Esophagus squamous epithelium (tissue), 5 donors: ENCODE results near the gene CLCF1. TPM values are rescaled to one million over a fixed set of nuclear protein-coding genes. Genes with fewer than 3 reads are reported as not detected.
A peak's percentile ranks its signal among the peaks of the same experiment; 100 is the strongest.

Experiments used
- DNase-seq: peaks from one replicate; lab custom pipeline; 2025; lab: John Stamatoyannopoulos, UW
- H3K27ac ChIP-seq, 4 donors: fragments of 200-600 bp; sonication (generic); one replicate each; pipeline ENCODE4 v1.5.1; 2016 to 2019; ENCODE audit warnings: mild to moderate bottlenecking in 1 of 4
- H3K27me3 ChIP-seq, 4 donors: fragments of 200-600 bp; sonication (generic); 1 replicate in 3 of 4; 2 replicates in 1 of 4; pipeline versions ENCODE4 v1.5.1 to v1.6.0; 2017 to 2021; ENCODE audit warnings: antibody characterized with exemption in 1 of 4
- H3K36me3 ChIP-seq, 3 donors: fragments of 200-600 bp; sonication (generic); one replicate each; pipeline ENCODE4 v1.5.1; 2016 to 2019
- H3K4me1 ChIP-seq, 3 donors: fragments of 200-600 bp; sonication (generic); one replicate each; pipeline ENCODE4 v1.5.1; 2017 to 2019
- H3K4me3 ChIP-seq, 4 donors: fragments of 200-600 bp; sonication (generic); 1 replicate in 3 of 4; 2 replicates in 1 of 4; pipeline ENCODE4 v1.5.1; 2016 to 2019; ENCODE audit warnings: mild to moderate bottlenecking in 2 of 4, moderate library complexity in 1 of 4
- H3K9me3 ChIP-seq, 3 donors: fragments of 200-600 bp; sonication (generic); one replicate each; pipeline ENCODE4 v1.5.1; 2016 to 2019
- POLR2A ChIP-seq, 4 donors: fragments of 450-650 bp; IDR thresholded peaks; one replicate each; pipeline ENCODE4 v1.6.1; 2017; ENCODE audit warnings: antibody characterized with exemption in 4 of 4, mild to moderate bottlenecking in 4 of 4, moderate library complexity in 3 of 4
- WGBS, 2 donors: methylation state at CpG; one replicate each; pipeline ENCODE4 v1.1.5; 2018; 5-methylcytosine and 5-hydroxymethylcytosine counted together
- intact Hi-C: fragments of 100-400 bp; cut with DNase I; formaldehyde crosslinking; loops from one replicate; pipeline ENCODE4 v1.15.0; 2022
- total RNA-seq, 4 donors: library from RNA; depleted of rRNA; stranded (reverse); fragments of >200 nt; gene quantifications; one replicate each; pipeline ENCODE4 v1.1.0, GENCODE V29; 2016
- TF ChIP-seq, protein P1 (sequence below), 6 experiments: fragments of 450-650 bp in 4 of 6; fragments of 200-600 bp in 2 of 6; sonication (generic) in 2 of 6; IDR thresholded peaks; one replicate each; pipeline ENCODE4 v1.5.1; 2016 to 2019; ENCODE audit warnings: antibody characterized with exemption in 6 of 6, mild to moderate bottlenecking in 4 of 6, moderate library complexity in 4 of 6
- donor health status: DM: yes; HTN: yes; CAD: no.

The CLCF1 gene
- total RNA-seq, 4 donors from 2014 or later = 2.3 to 6.8 (median 2.7) TPM

DNA sequence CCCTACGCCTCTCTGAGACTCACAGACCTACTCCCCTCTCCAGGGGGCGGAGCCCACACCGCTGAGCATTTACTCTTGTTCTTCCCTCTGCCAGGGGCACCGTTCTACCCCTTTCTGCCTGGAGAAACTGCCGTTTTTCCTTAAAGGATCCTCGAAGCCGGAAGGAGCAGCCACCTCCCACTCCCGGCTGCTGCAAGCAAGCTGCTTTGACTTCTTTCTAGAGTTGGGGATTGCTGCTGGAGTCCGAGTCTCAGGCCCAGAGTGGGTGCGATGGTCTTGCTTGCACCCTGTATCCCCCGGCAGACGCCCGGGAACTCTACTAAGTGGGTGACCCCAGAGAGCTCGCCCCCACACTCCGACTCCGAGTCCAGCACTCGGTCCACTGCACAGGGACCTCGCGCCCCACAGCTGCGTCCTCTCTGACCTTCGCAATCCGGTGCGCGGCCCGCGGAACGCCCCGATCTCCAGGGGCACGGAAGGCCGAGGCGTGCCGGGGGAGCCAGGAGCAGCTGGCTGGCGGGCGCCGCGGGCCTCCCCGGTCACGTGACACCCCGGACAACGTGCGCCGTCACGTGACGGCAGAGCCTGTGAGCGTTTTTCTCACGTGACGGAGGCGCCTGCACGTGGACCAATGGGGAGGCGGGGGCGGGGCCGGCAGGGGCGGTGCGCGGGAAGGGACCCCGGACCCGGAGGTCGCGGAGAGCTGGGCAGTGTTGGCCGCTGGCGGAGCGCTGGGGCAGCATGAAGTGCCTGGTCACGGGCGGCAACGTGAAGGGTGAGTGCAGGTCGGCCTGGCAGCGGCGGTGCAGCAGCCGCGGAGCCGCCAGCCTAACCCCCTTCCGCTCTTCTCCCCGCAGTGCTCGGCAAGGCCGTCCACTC, 18.1 kb upstream of the CLCF1 start, which contains the start of gene RAD9A:
Gene RAD9A (plus strand): TSS at position 683 of the 879 bp plus-strand sequence. CDS start 59 bp downstream, at position 742.
- 0% methylated on average over 5 to 10 of the region's 75 CpGs for WGBS, 2 donors
- Histone ChIP-seq H3K27me3 (no peaks in the 10 kb centered on the region), H3K4me3 (peak within 1 kb of the TSS; percentile 67 to 96 (median 86)), H3K4me1 (peaks cover 18 to 48% (median 18%) of the 10 kb centered on the region in 3 donors), H3K27ac (peak within 1 kb of the TSS; percentile 80 to 93 (median 92)), H3K36me3 (peaks cover 0 to 32% (median 8%) of the 10 kb centered on the region in 3 donors), H3K9me3 (no peaks in the 10 kb centered on the region)
- TF ChIP-seq, protein P1, sequence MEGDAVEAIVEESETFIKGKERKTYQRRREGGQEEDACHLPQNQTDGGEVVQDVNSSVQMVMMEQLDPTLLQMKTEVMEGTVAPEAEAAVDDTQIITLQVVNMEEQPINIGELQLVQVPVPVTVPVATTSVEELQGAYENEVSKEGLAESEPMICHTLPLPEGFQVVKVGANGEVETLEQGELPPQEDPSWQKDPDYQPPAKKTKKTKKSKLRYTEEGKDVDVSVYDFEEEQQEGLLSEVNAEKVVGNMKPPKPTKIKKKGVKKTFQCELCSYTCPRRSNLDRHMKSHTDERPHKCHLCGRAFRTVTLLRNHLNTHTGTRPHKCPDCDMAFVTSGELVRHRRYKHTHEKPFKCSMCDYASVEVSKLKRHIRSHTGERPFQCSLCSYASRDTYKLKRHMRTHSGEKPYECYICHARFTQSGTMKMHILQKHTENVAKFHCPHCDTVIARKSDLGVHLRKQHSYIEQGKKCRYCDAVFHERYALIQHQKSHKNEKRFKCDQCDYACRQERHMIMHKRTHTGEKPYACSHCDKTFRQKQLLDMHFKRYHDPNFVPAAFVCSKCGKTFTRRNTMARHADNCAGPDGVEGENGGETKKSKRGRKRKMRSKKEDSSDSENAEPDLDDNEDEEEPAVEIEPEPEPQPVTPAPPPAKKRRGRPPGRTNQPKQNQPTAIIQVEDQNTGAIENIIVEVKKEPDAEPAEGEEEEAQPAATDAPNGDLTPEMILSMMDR (IDR thresholded peaks at IDR 0.05) = peak in 3 of 6 experiments; percentile 4 to 28 (median 12)
- peak in 2 of 4 donors; percentile 53 to 61 for TF ChIP-seq POLR2A (IDR thresholded peaks at IDR 0.05)
- intact Hi-C loops = no loop called here
- DNase-seq = peak; percentile 81

DNA sequence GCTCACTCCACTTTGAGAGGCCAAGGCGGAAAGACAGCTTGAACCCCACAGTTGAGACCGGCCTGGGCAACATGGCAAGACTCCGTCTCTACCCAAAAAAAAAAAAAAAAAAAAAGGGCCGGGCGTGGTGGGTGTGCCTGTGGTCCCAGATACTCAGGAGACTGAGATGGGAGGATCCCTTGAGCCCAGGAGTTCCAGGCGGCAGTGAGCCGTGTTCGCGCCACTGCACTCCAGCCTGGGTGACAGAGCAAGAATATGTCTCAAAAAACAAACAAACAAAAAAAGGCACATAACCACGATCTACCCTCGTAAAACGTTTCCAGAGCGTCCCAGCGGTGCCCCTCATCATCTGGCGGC, 17.5 kb upstream of the CLCF1 start:
- 7 to 8% methylated on average over 15 of the region's 15 CpGs for WGBS, 2 donors
- no peak for TF ChIP-seq POLR2A (IDR thresholded peaks at IDR 0.05)
- TF ChIP-seq, protein P1 (IDR thresholded peaks at IDR 0.05) = no peak
- Histone ChIP-seq H3K36me3 (peaks cover 0 to 26% (median 2%) of the 10 kb centered on the region in 3 donors), H3K27me3 (no peaks in the 10 kb centered on the region), H3K27ac (peak overlapping the region; percentile 80 to 93 (median 92)), H3K4me3 (peak overlapping the region; percentile 67 to 96 (median 86)), H3K9me3 (no peaks in the 10 kb centered on the region), H3K4me1 (peaks cover 18 to 42% (median 18%) of the 10 kb centered on the region in 3 donors)
- no peak for DNase-seq
- intact Hi-C loops = no loop called here

DNA sequence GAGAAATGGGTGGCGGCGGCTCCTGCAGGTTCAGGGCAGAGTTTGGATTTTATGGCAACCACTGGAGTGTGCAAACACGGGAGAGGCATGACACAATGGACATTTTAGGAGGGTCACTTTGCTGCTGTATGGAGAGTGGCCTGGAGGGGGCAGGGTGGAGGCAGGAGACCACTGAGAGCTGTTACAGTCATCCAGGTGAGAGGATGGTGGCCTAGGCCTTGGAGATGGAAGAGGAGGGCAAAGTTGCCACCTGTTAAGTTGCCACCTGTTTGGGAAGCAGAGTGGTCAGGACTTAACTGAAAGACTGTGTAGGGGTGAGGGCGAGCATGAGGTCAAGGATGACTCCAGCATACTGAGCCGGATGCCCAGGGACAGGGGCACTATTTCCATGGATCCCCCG, 16.1 kb upstream of the CLCF1 start:
- no peak for DNase-seq
- Histone ChIP-seq H3K36me3 (peaks cover 0 to 12% (median 0%) of the 10 kb centered on the region in 3 donors), H3K4me3 (no peak overlapping the region), H3K4me1 (peaks cover 18 to 53% (median 18%) of the 10 kb centered on the region in 3 donors), H3K9me3 (no peaks in the 10 kb centered on the region), H3K27me3 (no peaks in the 10 kb centered on the region), H3K27ac (no peak overlapping the region)
- TF ChIP-seq, protein P1 (IDR thresholded peaks at IDR 0.05) = peak in 5 of 6 experiments; percentile 24 to 50 (median 36)
- TF ChIP-seq POLR2A (IDR thresholded peaks at IDR 0.05) = no peak
- intact Hi-C loops = no loop called here
- 66 to 72% methylated on average over 6 of the region's 6 CpGs for WGBS, 2 donors

DNA sequence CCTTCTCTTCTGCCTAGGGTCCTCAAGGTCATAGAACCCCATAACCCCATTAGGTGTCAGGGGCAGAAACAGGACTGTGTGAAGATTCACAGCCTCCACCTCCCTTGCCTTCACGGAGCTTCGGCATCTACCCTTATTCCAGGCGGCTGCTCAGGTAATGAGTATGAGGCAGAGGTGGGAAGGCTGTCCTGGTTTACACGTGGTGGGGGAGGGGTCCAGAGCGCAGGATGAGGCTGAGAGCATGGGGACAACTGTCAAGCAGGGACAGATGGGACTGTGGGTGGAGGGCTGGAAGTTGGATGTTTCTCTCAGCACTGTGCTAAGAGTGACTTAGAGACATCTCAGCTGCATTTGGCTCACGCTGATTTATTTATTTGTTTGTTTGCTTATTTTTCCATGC, 14.1 kb upstream of the CLCF1 start:
- Histone ChIP-seq H3K4me1 (peaks cover 5 to 51% (median 15%) of the 10 kb centered on the region in 3 donors), H3K9me3 (no peaks in the 10 kb centered on the region), H3K36me3 (no peaks in the 10 kb centered on the region), H3K27me3 (no peaks in the 10 kb centered on the region), H3K4me3 (no peak overlapping the region), H3K27ac (no peak overlapping the region)
- DNase-seq = no peak
- intact Hi-C loops = no loop called here
- no peak for TF ChIP-seq POLR2A (IDR thresholded peaks at IDR 0.05)
- TF ChIP-seq, protein P1 (IDR thresholded peaks at IDR 0.05) = no peak
- 67 to 74% methylated on average over 3 to 6 of the region's 6 CpGs for WGBS, 2 donors

DNA sequence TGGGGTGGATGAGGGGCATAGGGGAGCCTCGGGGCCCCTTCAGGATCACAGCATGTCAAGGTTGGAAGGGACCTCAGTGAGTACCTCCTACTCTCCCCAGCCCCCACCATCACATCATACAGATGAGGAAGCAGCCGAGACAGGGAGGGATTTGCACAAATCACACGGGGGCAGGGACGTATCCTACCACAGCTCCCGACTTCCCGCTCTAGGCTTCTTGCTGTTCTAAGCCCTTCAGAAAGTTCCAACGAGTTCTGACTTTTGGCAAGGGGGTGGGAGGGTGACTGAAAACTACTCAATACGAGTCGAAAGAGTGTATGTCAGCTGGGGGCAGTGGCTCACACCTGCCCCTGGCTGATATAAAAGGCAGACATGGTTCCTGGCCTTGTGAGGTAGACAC, 13.7 kb upstream of the CLCF1 start:
- no peak for TF ChIP-seq POLR2A (IDR thresholded peaks at IDR 0.05)
- TF ChIP-seq, protein P1 (IDR thresholded peaks at IDR 0.05) = no peak
- 38 to 43% methylated on average over 8 of the region's 9 CpGs for WGBS, 2 donors
- Histone ChIP-seq H3K4me1 (peaks cover 5 to 51% (median 16%) of the 10 kb centered on the region in 3 donors), H3K9me3 (no peaks in the 10 kb centered on the region), H3K27me3 (no peaks in the 10 kb centered on the region), H3K4me3 (no peak overlapping the region), H3K36me3 (no peaks in the 10 kb centered on the region), H3K27ac (no peak overlapping the region)
- intact Hi-C loops = no loop called here
- no peak for DNase-seq
